ENCODE data around the gene TBX4. TPM values are rescaled to one million over a fixed set of nuclear protein-coding genes. Genes with fewer than 3 reads are reported as not detected.
"Not testable (repeated sequence)": the region's sequence is repeated elsewhere in the genome, so short reads cannot be mapped to it uniquely, and the experiment has no call there.

TBX4 gene
- total RNA-seq, 4 donors from 2014 or later, result not detected

- ATAC-seq (ENCODE audit: low FRiP score) (no peak), DNase-seq (ENCODE audit: low spot score) (no peak)
- no peak for TF ChIP-seq CTCF (IDR thresholded peaks at IDR 0.05)
Observed at GRCh38 chr17:61508912-61509311, 56.7 kb downstream of the TBX4 start.

- DNase-seq (ENCODE audit: low spot score), result not testable (repeated sequence)
Observed at GRCh38 chr17:61509454-61509853, 57.2 kb downstream of the TBX4 start.

GRCh38 chr17:61510237-61510636, 58.0 kb downstream of the TBX4 start:
- ATAC-seq (ENCODE audit: low FRiP score) (no peak), DNase-seq (ENCODE audit: low spot score) (no peak)
- no peak for TF ChIP-seq CTCF (IDR thresholded peaks at IDR 0.05)

More at GRCh38 chr17:61509454-61509853, 57.2 kb downstream of the TBX4 start:
- not testable (repeated sequence) for ATAC-seq (ENCODE audit: low FRiP score)

GRCh38 chr17:61510991-61511390, 58.8 kb downstream of the TBX4 start:
- DNase-seq (ENCODE audit: low spot score) (no peak), ATAC-seq (ENCODE audit: low FRiP score) (no peak)
- no peak for TF ChIP-seq CTCF (IDR thresholded peaks at IDR 0.05)

- DNase-seq (ENCODE audit: low spot score) (no peak), ATAC-seq (ENCODE audit: low FRiP score) (no peak)
- TF ChIP-seq CTCF (IDR thresholded peaks at IDR 0.05), result no peak
Observed at GRCh38 chr17:61511480-61512182, 59.4 kb downstream of the TBX4 start.

- no peak for TF ChIP-seq CTCF (IDR thresholded peaks at IDR 0.05)
- DNase-seq (ENCODE audit: low spot score), result no peak
- ATAC-seq (ENCODE audit: low FRiP score), result no peak
Observed at GRCh38 chr17:61514491-61514890, 62.3 kb downstream of the TBX4 start.

DNA sequence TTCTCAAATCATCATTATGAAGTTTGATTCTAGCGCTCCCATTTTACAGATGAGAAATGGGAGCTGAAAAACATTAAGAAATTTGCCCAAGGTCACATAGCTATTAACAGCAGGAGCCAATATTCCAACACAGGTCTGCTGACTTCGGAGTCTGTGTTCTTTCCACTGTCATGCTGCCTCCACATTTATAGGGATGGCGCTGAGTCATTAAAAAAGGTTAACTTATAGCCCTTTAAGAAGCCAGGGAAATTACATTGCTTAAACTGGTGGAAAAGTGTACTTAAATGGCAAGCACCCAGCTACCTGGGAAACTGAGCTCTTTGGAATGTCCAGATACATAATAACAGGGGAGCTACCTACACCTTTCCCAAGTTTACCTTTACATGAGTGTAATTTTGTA, 65.0 kb downstream of the TBX4 start:
- DNase-seq (ENCODE audit: low spot score), result no peak
- no peak for TF ChIP-seq CTCF (IDR thresholded peaks at IDR 0.05)
- ATAC-seq (ENCODE audit: low FRiP score), result no peak
